Keratinocyte (primary cell): Measurements from ENCODE around the gene ZNF462.

Experiments
- CTCF ChIP-seq, 3 experiments: IDR thresholded peaks in 1 of 3; conservative IDR thresholded peaks in 1 of 3; optimal IDR thresholded peaks in 1 of 3; 2 replicates in 2 of 3; 3 replicates in 1 of 3; pipeline versions ENCODE3 to v1.5.1; 2011; ENCODE audit warnings: low read length in 3 of 3, mild to moderate bottlenecking in 3 of 3, moderate library complexity in 2 of 3, control low read depth in 1 of 3, inconsistent platforms in 1 of 3; ENCODE audit not compliant: insufficient read depth in 2 of 3; ENCODE audit errors: extremely low read depth in 1 of 3
- EZH2 ChIP-seq: IDR thresholded peaks from one replicate; pipeline ENCODE4 v1.6.1; 2012; ENCODE audit warnings: inconsistent platforms, mild to moderate bottlenecking, low read length, moderate library complexity

- TF ChIP-seq CTCF (optimal IDR thresholded peaks at IDR 0.05 in 1 of 3, IDR thresholded peaks at IDR 0.05 in 1 of 3, conservative IDR thresholded peaks at IDR 0.05 in 1 of 3; ENCODE audit: extremely low read depth in 1 of 3, insufficient read depth in 2 of 3, low read length in 3 of 3) (no peak), EZH2 (no peak)
Measured at GRCh38 chr9:106960258-106960657, 97.3 kb downstream of the ZNF462 start.
